ENCODE results near the gene TPK1.

TPK1 gene

DNA sequence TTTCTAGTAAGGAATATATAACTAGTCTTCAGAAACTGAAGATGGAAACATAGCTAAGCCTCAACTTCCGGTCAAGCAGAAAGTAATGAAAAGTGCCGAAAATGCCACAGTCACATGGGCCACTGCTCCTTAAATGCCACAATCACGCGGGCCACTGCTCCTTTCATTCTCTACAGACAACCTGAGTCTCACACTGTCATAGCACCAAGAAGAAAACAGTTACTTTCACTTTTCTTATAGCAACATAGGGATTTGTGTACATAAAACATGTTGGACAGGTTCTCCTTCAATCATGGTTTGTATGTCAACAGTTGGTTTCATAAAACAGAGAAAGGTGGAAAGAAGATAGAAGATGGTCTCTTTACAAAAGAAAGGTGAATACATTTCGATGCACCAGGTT, 383.8 kb downstream of the TPK1 start:
- no peaks in the 10 kb centered on the region for H3K4me1 ChIP-seq (ENCODE audit: insufficient read depth, low read length, severe bottlenecking)
- no peaks in the 10 kb centered on the region for H3K36me3 ChIP-seq (ENCODE audit: insufficient read depth, low read length)
- no peak overlapping the region for H2AFZ ChIP-seq (ENCODE audit: low read length)
- H3K9me2 ChIP-seq (ENCODE audit: low read depth, low read length): no peaks in the 10 kb centered on the region
- TF ChIP-seq CTCF (IDR thresholded peaks at IDR 0.05; ENCODE audit: low read length) (no peak), EZH2 (IDR thresholded peaks at IDR 0.05; ENCODE audit: borderline replicate concordance, low read length) (no peak)
- no peaks in the 10 kb centered on the region for H3F3A ChIP-seq (ENCODE audit: insufficient read depth, low read length)
- no peaks in the 10 kb centered on the region for H3K27me3 ChIP-seq (ENCODE audit: insufficient read depth, low read length)
- 0 out of 2 replicates have a peak, but pooled peaks cover 2% of the 10 kb centered on the region for H3K9me3 ChIP-seq (ENCODE audit: low read length)
- H3K4me2 ChIP-seq (ENCODE audit: low read length): no peak overlapping the region
- no peaks in the 10 kb centered on the region for H4K20me1 ChIP-seq (ENCODE audit: insufficient read depth, low read length)
- H3K4me3 ChIP-seq (ENCODE audit: low read depth, low read length, poor library complexity, severe bottlenecking): no peak overlapping the region
- H3K9ac ChIP-seq (ENCODE audit: low read length): no peak overlapping the region
- no peak overlapping the region for H3K27ac ChIP-seq (ENCODE audit: low read depth, low read length, poor library complexity, severe bottlenecking)
- no peaks in the 10 kb centered on the region for H3K79me2 ChIP-seq (ENCODE audit: insufficient read depth, low read length)

GRCh38 chr7:144445590-144445989, 390.3 kb downstream of the TPK1 start:
- Histone ChIP-seq H3K9me3 (ENCODE audit: low read length) (no peaks in the 10 kb centered on the region), H3K9me2 (ENCODE audit: low read depth, low read length) (no peaks in the 10 kb centered on the region), H4K20me1 (ENCODE audit: insufficient read depth, low read length) (no peaks in the 10 kb centered on the region), H3F3A (ENCODE audit: insufficient read depth, low read length) (no peaks in the 10 kb centered on the region), H3K4me3 (ENCODE audit: low read depth, low read length, poor library complexity, severe bottlenecking) (no peak overlapping the region), H3K36me3 (ENCODE audit: insufficient read depth, low read length) (no peaks in the 10 kb centered on the region), H3K4me2 (ENCODE audit: low read length) (no peak overlapping the region), H3K9ac (ENCODE audit: low read length) (no peak overlapping the region), H3K27me3 (ENCODE audit: insufficient read depth, low read length) (no peaks in the 10 kb centered on the region), H3K79me2 (ENCODE audit: insufficient read depth, low read length) (no peaks in the 10 kb centered on the region), H3K27ac (ENCODE audit: low read depth, low read length, poor library complexity, severe bottlenecking) (no peak overlapping the region), H2AFZ (ENCODE audit: low read length) (no peak overlapping the region), H3K4me1 (ENCODE audit: insufficient read depth, low read length, severe bottlenecking) (no peaks in the 10 kb centered on the region)
- TF ChIP-seq CTCF (IDR thresholded peaks at IDR 0.05; ENCODE audit: low read length) (no peak), EZH2 (IDR thresholded peaks at IDR 0.05; ENCODE audit: borderline replicate concordance, low read length) (no peak)

GRCh38 chr7:144439717-144440205, 396.1 kb downstream of the TPK1 start:
- Histone ChIP-seq H4K20me1 (ENCODE audit: insufficient read depth, low read length) (no peaks in the 10 kb centered on the region), H3K79me2 (ENCODE audit: insufficient read depth, low read length) (no peaks in the 10 kb centered on the region), H3K27ac (ENCODE audit: low read depth, low read length, poor library complexity, severe bottlenecking) (no peak overlapping the region), H2AFZ (ENCODE audit: low read length) (no peak overlapping the region), H3K36me3 (ENCODE audit: insufficient read depth, low read length) (no peaks in the 10 kb centered on the region), H3K4me3 (ENCODE audit: low read depth, low read length, poor library complexity, severe bottlenecking) (no peak overlapping the region), H3K9me3 (ENCODE audit: low read length) (no peaks in the 10 kb centered on the region), H3K27me3 (ENCODE audit: insufficient read depth, low read length) (no peaks in the 10 kb centered on the region), H3K4me2 (ENCODE audit: low read length) (no peak overlapping the region), H3K9me2 (ENCODE audit: low read depth, low read length) (no peaks in the 10 kb centered on the region), H3K4me1 (ENCODE audit: insufficient read depth, low read length, severe bottlenecking) (no peaks in the 10 kb centered on the region), H3F3A (ENCODE audit: insufficient read depth, low read length) (no peaks in the 10 kb centered on the region), H3K9ac (ENCODE audit: low read length) (no peak overlapping the region)
- TF ChIP-seq EZH2 (IDR thresholded peaks at IDR 0.05; ENCODE audit: borderline replicate concordance, low read length) (no peak), CTCF (IDR thresholded peaks at IDR 0.05; ENCODE audit: low read length) (no peak)

Measured in OCI-LY1 (cell line).